ENCODE data around the gene FBRSL1. TPM values are rescaled to one million over a fixed set of nuclear protein-coding genes. Genes with fewer than 3 reads are reported as not detected.

FBRSL1 gene
- total RNA-seq, 1 experiment from 2014 or later = 124 TPM

GRCh38 chr12:132449565-132450417 is 40.2 kb upstream of the FBRSL1 start:
- Histone ChIP-seq H3K79me2 (ENCODE audit: insufficient read depth, low read length) (no peaks in the 10 kb centered on the region), H3K27ac (ENCODE audit: low read depth, low read length) (no peak overlapping the region), H3K9me2 (ENCODE audit: insufficient read depth) (no peaks in the 10 kb centered on the region), H3K36me3 (ENCODE audit: control insufficient read depth in 1 of 2, insufficient read depth in 2 of 2, low read length in 2 of 2) (no peaks in the 10 kb centered on the region), H3K4me3 (replicated peaks in 1 of 2; ENCODE audit: low read depth in 1 of 2, low read length in 2 of 2) (no peak overlapping the region), H3K4me1 (ENCODE audit: control insufficient read depth in 1 of 2, insufficient read depth in 2 of 2, low read length in 2 of 2) (peaks cover 0 to 12% of the 10 kb centered on the region in 2 experiments; a peak in 2 of 4 replicates), H3K27me3 (ENCODE audit: insufficient read depth, low read length) (no peaks in the 10 kb centered on the region), H2AFZ (ENCODE audit: low read depth, low read length, poor library complexity, severe bottlenecking) (no peak overlapping the region), H3K9me3 (ENCODE audit: control insufficient read depth in 1 of 2, insufficient read depth in 1 of 2, low read depth in 1 of 2, low read length in 2 of 2) (no peaks in the 10 kb centered on the region), H3K4me2 (ENCODE audit: low read length) (no peak overlapping the region), H4K20me1 (ENCODE audit: insufficient read depth) (no peaks in the 10 kb centered on the region), H3K9ac (ENCODE audit: low read length) (no peak overlapping the region)
- intact Hi-C loops (cut with micrococcal nuclease) = no loop called here
- ATAC-seq (no peak), DNase-seq (ENCODE audit: low read depth, low spot score) (no peak)
- ChIA-PET RAD21 (ENCODE audit: low non-redundant PET in 1 of 2, low total read pairs in 2 of 2, uncharacterized antibody in 2 of 2, unreplicated experiment in 2 of 2) (no interaction called here), POLR2A (no interaction called here), CTCF (no interaction called here)
- BruUV-seq (replicated peaks) = no TSS peak
- TF ChIP-seq YY1 (IDR thresholded peaks at IDR 0.05; ENCODE audit: extremely low read depth, insufficient replicate concordance, low read depth, low read length) (no peak), MAX (IDR thresholded peaks at IDR 0.05) (no peak)
- TF ChIP-seq, protein P1, sequence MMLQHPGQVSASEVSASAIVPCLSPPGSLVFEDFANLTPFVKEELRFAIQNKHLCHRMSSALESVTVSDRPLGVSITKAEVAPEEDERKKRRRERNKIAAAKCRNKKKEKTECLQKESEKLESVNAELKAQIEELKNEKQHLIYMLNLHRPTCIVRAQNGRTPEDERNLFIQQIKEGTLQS (IDR thresholded peaks at IDR 0.05) = no peak

DNA sequence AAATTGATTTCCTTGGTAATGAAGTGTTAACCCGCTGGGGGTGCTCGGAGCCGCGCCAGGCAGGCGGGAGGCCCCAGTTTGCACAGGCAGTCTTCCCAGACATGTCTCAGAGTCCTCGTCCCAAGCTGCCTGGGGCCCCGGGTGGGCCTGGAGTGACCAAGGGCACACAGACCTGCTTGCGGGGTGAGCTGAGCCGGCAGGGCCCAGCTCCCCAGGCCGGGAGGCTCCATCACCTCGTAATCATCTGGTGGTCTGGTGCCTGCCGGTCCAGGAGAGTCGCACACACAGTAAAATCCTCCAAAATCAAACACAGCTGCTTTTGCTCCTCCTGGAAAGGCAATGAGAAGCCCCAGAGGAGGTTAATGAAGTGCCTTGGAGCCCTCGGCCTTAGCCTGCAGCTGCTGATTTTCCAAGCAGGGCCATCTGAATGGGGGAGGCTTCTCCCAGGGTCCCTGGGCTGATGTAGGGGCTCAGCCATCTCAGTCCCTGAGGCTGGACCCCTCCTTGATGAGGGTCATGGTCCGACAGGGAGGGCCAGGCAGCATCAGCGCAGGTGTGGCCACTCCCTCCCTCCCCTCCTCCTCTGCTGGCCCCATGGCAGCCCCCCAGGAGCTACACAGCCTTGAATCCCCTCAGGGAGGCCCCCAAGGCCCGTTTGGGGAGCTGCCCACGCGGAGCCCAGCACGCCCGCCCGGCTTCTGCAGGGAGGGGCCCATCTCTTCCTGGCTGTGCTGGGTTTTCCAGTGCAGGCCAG is 39.4 kb upstream of the FBRSL1 start:
- Histone ChIP-seq H3K4me1 (ENCODE audit: control insufficient read depth in 1 of 2, insufficient read depth in 2 of 2, low read length in 2 of 2) (peaks cover 0 to 5% of the 10 kb centered on the region in 2 experiments; a peak in 1 of 4 replicates), H3K27me3 (ENCODE audit: insufficient read depth, low read length) (no peaks in the 10 kb centered on the region), H3K9me2 (ENCODE audit: insufficient read depth) (no peaks in the 10 kb centered on the region), H3K9me3 (ENCODE audit: control insufficient read depth in 1 of 2, insufficient read depth in 1 of 2, low read depth in 1 of 2, low read length in 2 of 2) (no peaks in the 10 kb centered on the region; a peak in 1 of 4 replicates), H3K4me3 (replicated peaks in 1 of 2; ENCODE audit: low read depth in 1 of 2, low read length in 2 of 2) (no peak overlapping the region), H3K36me3 (ENCODE audit: control insufficient read depth in 1 of 2, insufficient read depth in 2 of 2, low read length in 2 of 2) (no peaks in the 10 kb centered on the region), H3K79me2 (ENCODE audit: insufficient read depth, low read length) (no peaks in the 10 kb centered on the region), H3K4me2 (ENCODE audit: low read length) (no peak overlapping the region), H2AFZ (ENCODE audit: low read depth, low read length, poor library complexity, severe bottlenecking) (no peak overlapping the region), H3K27ac (ENCODE audit: low read depth, low read length) (no peak overlapping the region), H4K20me1 (ENCODE audit: insufficient read depth) (no peaks in the 10 kb centered on the region), H3K9ac (ENCODE audit: low read length) (no peak overlapping the region)
- RAD21 ChIA-PET (ENCODE audit: low non-redundant PET in 1 of 2, low total read pairs in 2 of 2, uncharacterized antibody in 2 of 2, unreplicated experiment in 2 of 2) = no interaction called here
- no peak for TF ChIP-seq SP1 (IDR thresholded peaks at IDR 0.05; ENCODE audit: low read depth)
- no peak for TF ChIP-seq RAD21 (IDR thresholded peaks at IDR 0.05; ENCODE audit: low read depth)
- no peak for TF ChIP-seq CBX3 (IDR thresholded peaks at IDR 0.05; ENCODE audit: low read depth)
- no peak for TF ChIP-seq POLR2AphosphoS5 (IDR thresholded peaks at IDR 0.05; ENCODE audit: low read depth, low read length)
- ATAC-seq (no peak), DNase-seq (ENCODE audit: low read depth, low spot score) (no peak)
- CTCF ChIA-PET = no interaction called here
- intact Hi-C loops (cut with micrococcal nuclease) = no loop called here
- BruUV-seq (replicated peaks) = no TSS peak
- POLR2A ChIA-PET = no interaction called here
